Heart left ventricle (tissue), 13 donors: ENCODE measurements around the gene TOX2.

Source experiments
- POLR2A ChIP-seq, 2 donors: fragments of 450-650 bp; IDR thresholded peaks; one replicate each; pipeline ENCODE4 v1.6.1; 2017; ENCODE audit warnings: antibody characterized with exemption in 2 of 2, mild to moderate bottlenecking in 2 of 2, moderate library complexity in 2 of 2
- TF ChIP-seq, protein P1 (sequence below), 12 donors: fragments of 200-600 bp; sonication (generic) in 4 of 12; IDR thresholded peaks; one replicate each; pipeline versions ENCODE4 v1.5.0 to v1.8.0; 2018 to 2022; ENCODE audit warnings: antibody characterized with exemption in 12 of 12, mild to moderate bottlenecking in 5 of 12
- donor health status: ischemic (EF 13 %, LVEDD 7.1; RV severe dilation, severe dysfunction).
- donor health status: DM: no; HTN: yes; CAD: no.
- donor health status: DM: no; HTN: no; CAD: no.
- donor health status: ischemic (EF 25% LVEDD 6.9; RV normal size, moderate dysfunction).
- donor health status: ischemic (EF 25% LVEDD 5.7; RV mildly dilated, moderate dysfunction).
- donor health status: ischemic (EF 35%, LVEDD 5.7; RV mildly dilated, moderate dysfunction).
- donor health status: nonischemic (EF 11% LVEDD 7.7; RV severe dilation, severe dysfunction).
- donor health status: DM: yes; HTN: yes; CAD: no.
- donor health status: PGD.
- donor health status: ischemic (EF 29% LVEDD 5.4; RV normal size, mild dysfunction).
- donor health status: nonischemic (EF 23%, LVEDD 6.1; RV moderate dilation, normal function).

DNA sequence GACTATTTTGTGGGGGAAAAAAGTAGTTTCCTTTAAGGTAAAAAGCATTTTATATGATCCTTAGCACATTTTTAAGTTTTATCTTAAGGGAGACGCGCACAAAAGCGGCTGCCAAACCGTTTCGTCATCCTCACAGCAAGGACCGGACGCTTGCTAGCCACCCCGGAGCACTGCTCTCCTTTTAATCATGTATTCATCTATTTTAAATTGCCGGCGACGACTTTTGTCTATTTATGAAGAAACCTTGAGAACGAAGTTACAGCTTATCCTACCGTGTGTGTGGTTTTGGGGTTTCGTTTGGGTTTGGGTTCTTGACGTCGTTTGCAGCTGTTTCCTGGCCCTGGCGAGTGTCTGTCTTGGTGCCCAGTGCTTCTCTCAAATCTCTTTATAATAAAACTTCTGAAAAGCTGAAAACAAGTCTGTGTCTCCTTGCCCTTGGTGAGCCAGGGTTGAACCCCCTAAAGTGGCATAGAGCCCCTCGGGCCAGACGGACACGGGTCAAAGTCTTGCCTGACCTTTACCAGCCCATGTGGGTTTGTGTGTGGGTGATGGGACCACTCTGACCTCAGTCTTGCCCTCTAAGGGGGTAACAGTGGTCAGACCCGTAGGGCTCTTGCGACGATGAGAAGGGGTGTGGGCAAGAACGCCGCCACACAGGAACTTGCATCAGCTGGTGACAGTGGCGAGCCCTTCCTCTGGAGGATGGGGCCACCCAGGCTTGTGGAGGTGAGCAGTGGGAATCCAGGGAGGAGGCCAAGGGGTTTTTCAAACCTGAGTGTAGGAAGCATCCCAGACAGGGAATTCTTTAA is 154.8 kb downstream of the TOX2 start:
- TF ChIP-seq, protein P1, sequence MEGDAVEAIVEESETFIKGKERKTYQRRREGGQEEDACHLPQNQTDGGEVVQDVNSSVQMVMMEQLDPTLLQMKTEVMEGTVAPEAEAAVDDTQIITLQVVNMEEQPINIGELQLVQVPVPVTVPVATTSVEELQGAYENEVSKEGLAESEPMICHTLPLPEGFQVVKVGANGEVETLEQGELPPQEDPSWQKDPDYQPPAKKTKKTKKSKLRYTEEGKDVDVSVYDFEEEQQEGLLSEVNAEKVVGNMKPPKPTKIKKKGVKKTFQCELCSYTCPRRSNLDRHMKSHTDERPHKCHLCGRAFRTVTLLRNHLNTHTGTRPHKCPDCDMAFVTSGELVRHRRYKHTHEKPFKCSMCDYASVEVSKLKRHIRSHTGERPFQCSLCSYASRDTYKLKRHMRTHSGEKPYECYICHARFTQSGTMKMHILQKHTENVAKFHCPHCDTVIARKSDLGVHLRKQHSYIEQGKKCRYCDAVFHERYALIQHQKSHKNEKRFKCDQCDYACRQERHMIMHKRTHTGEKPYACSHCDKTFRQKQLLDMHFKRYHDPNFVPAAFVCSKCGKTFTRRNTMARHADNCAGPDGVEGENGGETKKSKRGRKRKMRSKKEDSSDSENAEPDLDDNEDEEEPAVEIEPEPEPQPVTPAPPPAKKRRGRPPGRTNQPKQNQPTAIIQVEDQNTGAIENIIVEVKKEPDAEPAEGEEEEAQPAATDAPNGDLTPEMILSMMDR (IDR thresholded peaks at IDR 0.05), result no peak
- no peak for TF ChIP-seq POLR2A (IDR thresholded peaks at IDR 0.05)
